Left kidney (tissue), 2 donors: ENCODE measurements around the gene B3GNT5. TPM values are rescaled to one million over a fixed set of nuclear protein-coding genes. Genes with fewer than 3 reads are reported as not detected.

Experiments used
- DNase-seq: peaks from one replicate; pipeline ENCODE4 v3.0.0-alpha.2; 2013
- polyA plus RNA-seq: library from polyadenylated mRNA; unstranded; fragments of 120-200 nt; gene quantifications from one replicate; pipeline ENCODE4 v1.2.1, GENCODE V29; 2013; ENCODE audit not compliant: insufficient read length

The B3GNT5 gene
- polyA plus RNA-seq, 1 donor, result 28.6 TPM

DNA sequence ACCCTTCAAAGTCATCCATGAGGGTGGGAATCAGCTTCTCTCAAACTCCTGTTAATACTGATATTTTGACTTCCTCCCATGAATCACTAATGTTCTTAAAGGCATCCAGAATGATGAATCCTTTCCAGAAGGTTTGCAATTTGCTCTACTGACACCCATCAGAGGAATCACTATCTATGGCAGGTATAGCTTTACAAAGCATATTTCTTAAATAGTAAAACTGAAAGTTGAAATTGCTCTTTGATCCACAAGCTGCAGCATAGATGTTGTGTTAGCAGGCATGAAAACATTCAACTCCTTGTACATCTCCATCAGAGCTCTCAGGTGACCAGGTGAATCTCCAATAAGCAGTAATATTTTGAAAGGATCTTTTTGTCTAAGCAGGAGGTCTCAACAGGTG is 66.3 kb downstream of the B3GNT5 start:
- no peak for DNase-seq

Other genes with a start within 250 kb of the B3GNT5 start
- 76.0 TPM for gene MCCC1, start 153.8 kb upstream of the B3GNT5 start, polyA plus RNA-seq
- 5.1 TPM for gene LAMP3, start 90.5 kb upstream of the B3GNT5 start, polyA plus RNA-seq
- gene MCF2L2, start 175.4 kb downstream of the B3GNT5 start, polyA plus RNA-seq, result 1.7 TPM